ENCODE data around the gene HSD17B12. TPM values are rescaled to one million over a fixed set of nuclear protein-coding genes. Genes with fewer than 3 reads are reported as not detected.

Gene HSD17B12
- total RNA-seq, 4 donors from 2014 or later: 27.9 to 161 (median 99.8) TPM

GRCh38 chr11:43903969-43904368 is 223.4 kb downstream of the HSD17B12 start:
- Histone ChIP-seq H3K4me3 (no peak overlapping the region), H3K36me3 (no peaks in the 10 kb centered on the region), H3K4me1 (peaks cover 4 to 12% of the 10 kb centered on the region in 2 donors), H3K27ac (peak overlapping the region in 1 of 2 donors; percentile 80), H3K27me3 (no peaks in the 10 kb centered on the region), H3K9me3 (no peaks in the 10 kb centered on the region)
- DNase-seq: no peak
- intact Hi-C loops (cut with DNase I; ENCODE audit: low total_unique reads): no loop called here
- TF ChIP-seq POLR2A (IDR thresholded peaks at IDR 0.05): no peak
- no peak for TF ChIP-seq CTCF (IDR thresholded peaks at IDR 0.05)

- H3K4me3 ChIP-seq: no peak overlapping the region
Measured at GRCh38 chr11:43904742-43905535, 224.4 kb downstream of the HSD17B12 start.

GRCh38 chr11:43905813-43906241 is 225.3 kb downstream of the HSD17B12 start:
- H3K4me3 ChIP-seq: no peak overlapping the region
- H3K4me1 ChIP-seq: peaks cover 4 to 12% of the 10 kb centered on the region in 2 donors
- H3K36me3 ChIP-seq: no peaks in the 10 kb centered on the region
- peak overlapping the region; percentile 70 to 80 for H3K27ac ChIP-seq
- no peaks in the 10 kb centered on the region for H3K9me3 ChIP-seq
- no peaks in the 10 kb centered on the region for H3K27me3 ChIP-seq
- intact Hi-C loops (cut with DNase I; ENCODE audit: low total_unique reads): no loop called here
- peak; percentile 41 to 69 for DNase-seq
- TF ChIP-seq POLR2A (IDR thresholded peaks at IDR 0.05) (no peak), CTCF (IDR thresholded peaks at IDR 0.05) (no peak)

More at GRCh38 chr11:43904742-43905535, 224.4 kb downstream of the HSD17B12 start:
- intact Hi-C loops (cut with DNase I; ENCODE audit: low total_unique reads): no loop called here
- Histone ChIP-seq H3K4me1 (peaks cover 4 to 12% of the 10 kb centered on the region in 2 donors), H3K9me3 (no peaks in the 10 kb centered on the region), H3K36me3 (no peaks in the 10 kb centered on the region), H3K27ac (peak overlapping the region; percentile 70 to 80), H3K27me3 (no peaks in the 10 kb centered on the region)
- peak in 1 of 2 donors; percentile 56 for DNase-seq
- TF ChIP-seq POLR2A (IDR thresholded peaks at IDR 0.05): no peak
- TF ChIP-seq CTCF (IDR thresholded peaks at IDR 0.05): no peak

Small RNA genes within 50 kb of the gene (small RNA-seq; reads per million reads assigned to genes)
- not detected for gene PHBP2
- gene RPL23AP63: not detected

Other genes with a start within 250 kb of the HSD17B12 start
- gene ALKBH3, start 200.1 kb downstream of the HSD17B12 start, total RNA-seq: 10 to 100 TPM; 39.6 to 75.3 (median 55.7) TPM